Measurements from ENCODE around the gene TBL1XR1.

Gene TBL1XR1

GRCh38 chr3:177213801-177214535 lies 16.7 kb upstream of the TBL1XR1 start:
- no peak for TF ChIP-seq CTCF (IDR thresholded peaks at IDR 0.05; ENCODE audit: extremely low read depth, missing control alignments)
- no peak for DNase-seq (ENCODE audit: low spot score)

- TF ChIP-seq CTCF (IDR thresholded peaks at IDR 0.05; ENCODE audit: extremely low read depth, missing control alignments) = no peak
- DNase-seq (ENCODE audit: low spot score) = no peak
Measured at GRCh38 chr3:177212756-177213155, 15.5 kb upstream of the TBL1XR1 start.

- DNase-seq (ENCODE audit: low spot score) = no peak
- no peak for TF ChIP-seq CTCF (IDR thresholded peaks at IDR 0.05; ENCODE audit: extremely low read depth, missing control alignments)
Measured at GRCh38 chr3:177212278-177212610, 15.0 kb upstream of the TBL1XR1 start.

GRCh38 chr3:177211503-177212277 lies 14.4 kb upstream of the TBL1XR1 start:
- TF ChIP-seq CTCF (IDR thresholded peaks at IDR 0.05; ENCODE audit: extremely low read depth, missing control alignments) = no peak
- DNase-seq (ENCODE audit: low spot score) = no peak

- DNase-seq (ENCODE audit: low spot score) = no peak
- no peak for TF ChIP-seq CTCF (IDR thresholded peaks at IDR 0.05; ENCODE audit: extremely low read depth, missing control alignments)
Measured at GRCh38 chr3:177210744-177211502, 13.6 kb upstream of the TBL1XR1 start.

- TF ChIP-seq CTCF (IDR thresholded peaks at IDR 0.05; ENCODE audit: extremely low read depth, missing control alignments) = no peak
- no peak for DNase-seq (ENCODE audit: low spot score)
Measured at GRCh38 chr3:177209509-177209908, 12.2 kb upstream of the TBL1XR1 start.

- no peak for TF ChIP-seq CTCF (IDR thresholded peaks at IDR 0.05; ENCODE audit: extremely low read depth, missing control alignments)
- no peak for DNase-seq (ENCODE audit: low spot score)
Measured at GRCh38 chr3:177208781-177209180, 11.5 kb upstream of the TBL1XR1 start.
